NCI-H2227 (cell line): ENCODE data around the gene RPL32.
"Not testable (repeated sequence)": the region's sequence is repeated elsewhere in the genome, so short reads cannot be mapped to it uniquely, and the experiment has no call there.

Experiments
- DNase-seq: peaks from one replicate; lab custom pipeline; 2025; ENCODE audit not compliant: unreplicated experiment; lab: John Stamatoyannopoulos, UW

RPL32 gene

GRCh38 chr3:12810013-12810780, 31.2 kb downstream of the RPL32 start:
- peak; percentile 93 for DNase-seq

GRCh38 chr3:12809435-12809834, 31.9 kb downstream of the RPL32 start:
- DNase-seq: no peak

DNA sequence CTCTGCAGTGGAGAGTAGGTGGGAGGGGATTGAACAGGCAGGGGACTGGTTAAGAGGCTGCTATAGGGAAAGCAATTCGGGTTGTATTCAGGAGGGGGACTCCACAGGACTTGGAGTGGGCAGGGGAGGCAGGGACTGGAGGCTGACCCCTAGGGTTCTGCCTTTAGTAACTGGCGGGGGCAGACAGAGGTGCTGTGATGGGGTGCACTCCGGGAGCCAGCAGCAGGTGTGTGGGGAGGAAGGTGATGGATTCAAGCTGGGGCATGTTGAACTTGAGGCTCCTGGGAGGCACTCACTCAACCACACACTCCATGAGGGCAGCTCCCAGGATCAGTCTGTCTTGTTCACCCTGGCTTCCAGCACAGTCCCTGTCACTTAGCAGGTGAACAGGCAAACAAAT, 32.4 kb downstream of the RPL32 start:
- DNase-seq: no peak

- DNase-seq: no peak
These were observed 32.8 kb downstream of the RPL32 start for GRCh38 chr3:12808587-12808986.

DNA sequence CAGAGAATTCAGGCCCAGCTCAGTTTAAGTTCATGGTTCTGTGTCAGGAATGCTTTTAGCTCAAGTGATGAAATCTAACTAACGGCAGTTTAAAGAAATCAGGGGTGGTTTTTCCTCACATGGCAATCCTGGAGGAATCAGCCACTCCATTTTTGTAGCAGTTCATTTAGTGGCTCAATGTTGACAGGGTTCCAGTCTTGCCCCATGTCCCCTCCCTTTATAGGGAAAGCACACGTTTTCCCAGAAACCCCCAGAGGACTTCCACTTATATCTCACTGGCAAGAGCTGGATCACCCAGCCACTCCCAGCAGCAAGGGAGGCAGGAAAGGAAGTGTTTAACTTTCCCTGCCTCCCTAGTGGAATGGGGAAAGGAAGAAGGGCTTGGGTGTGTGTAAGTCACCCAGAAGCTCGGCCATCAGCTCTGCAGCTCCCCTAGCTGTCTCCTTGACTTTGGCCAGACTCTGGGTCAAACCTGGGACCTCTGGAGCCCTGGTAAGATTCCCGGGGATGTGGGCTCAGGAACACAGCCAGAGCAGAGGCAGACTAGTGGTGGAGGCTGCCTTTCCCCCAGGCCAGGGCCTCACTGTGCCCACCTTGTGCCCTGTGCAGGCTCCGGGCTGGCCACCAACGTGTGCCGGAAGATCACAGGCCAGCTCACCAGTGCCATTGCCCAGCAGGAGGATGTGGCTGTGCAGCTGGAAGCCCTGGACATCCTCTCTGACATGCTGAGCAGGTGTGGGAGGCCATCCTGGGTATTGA, 33.6 kb downstream of the RPL32 start:
- DNase-seq: no peak

DNA sequence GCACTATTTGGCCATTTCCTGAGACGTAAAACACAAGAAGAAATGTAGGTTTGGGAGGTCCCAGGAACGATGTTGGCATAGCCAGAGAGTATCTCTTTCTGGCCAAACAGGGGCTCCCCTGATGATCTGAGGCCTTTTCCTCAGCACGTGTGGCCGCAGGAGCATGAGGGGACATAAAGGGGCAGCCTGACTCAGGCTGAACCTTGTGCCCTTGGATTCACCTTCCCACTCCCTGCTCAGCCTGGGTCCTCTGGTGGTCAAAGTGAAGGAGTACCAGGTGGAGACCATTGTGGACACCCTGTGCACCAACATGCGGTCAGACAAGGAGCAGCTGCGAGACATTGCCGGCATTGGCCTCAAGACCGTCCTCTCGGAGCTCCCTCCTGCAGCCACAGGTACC, 34.3 kb downstream of the RPL32 start:
- no peak for DNase-seq

- DNase-seq: no peak
These were observed 38.0 kb downstream of the RPL32 start for GRCh38 chr3:12803371-12803770.

DNA sequence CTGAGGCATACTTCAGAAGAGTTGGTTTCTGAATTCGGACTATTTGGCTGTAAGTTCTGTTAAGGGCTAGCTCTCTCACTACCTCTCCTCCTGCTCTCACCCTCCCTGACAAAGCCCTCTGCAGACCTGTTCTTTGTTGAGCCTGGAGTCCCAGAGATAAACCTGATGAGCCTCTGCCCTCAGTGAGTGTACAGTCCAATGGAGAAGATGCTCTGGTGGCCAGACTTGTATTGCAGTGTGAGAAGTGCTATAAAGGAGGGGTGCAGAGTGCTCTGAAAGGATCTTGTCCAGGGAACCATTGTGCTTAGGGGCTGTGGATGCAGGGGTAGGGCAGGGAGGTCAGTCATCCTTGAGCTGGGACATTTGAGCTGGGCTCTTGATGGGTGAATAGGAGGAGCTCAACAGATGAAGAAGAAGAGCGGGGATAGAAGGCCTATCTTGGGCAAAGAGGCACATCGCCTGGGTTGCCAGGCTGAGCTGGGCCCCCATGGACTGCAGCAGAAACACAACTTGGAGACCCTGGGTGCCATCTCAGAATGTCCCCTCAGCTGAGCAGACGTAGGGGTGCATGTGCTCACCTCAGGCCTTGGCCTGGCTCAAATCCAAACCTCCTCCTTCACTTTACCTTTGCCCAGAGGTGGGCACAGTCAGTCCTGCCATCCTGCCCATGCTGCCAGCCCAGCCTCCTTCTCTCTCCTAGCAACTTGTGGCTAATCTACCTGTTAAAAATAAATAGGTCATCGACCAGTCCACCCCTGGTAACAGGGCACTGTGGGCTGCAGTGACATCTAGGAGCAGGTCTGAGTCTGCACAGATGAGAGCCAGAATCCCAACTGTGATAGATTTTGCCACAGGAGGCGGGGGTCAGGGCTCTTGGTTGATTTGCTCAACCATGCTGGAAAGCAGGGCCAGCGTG, 41.6 kb downstream of the RPL32 start:
- DNase-seq: no peak

DNA sequence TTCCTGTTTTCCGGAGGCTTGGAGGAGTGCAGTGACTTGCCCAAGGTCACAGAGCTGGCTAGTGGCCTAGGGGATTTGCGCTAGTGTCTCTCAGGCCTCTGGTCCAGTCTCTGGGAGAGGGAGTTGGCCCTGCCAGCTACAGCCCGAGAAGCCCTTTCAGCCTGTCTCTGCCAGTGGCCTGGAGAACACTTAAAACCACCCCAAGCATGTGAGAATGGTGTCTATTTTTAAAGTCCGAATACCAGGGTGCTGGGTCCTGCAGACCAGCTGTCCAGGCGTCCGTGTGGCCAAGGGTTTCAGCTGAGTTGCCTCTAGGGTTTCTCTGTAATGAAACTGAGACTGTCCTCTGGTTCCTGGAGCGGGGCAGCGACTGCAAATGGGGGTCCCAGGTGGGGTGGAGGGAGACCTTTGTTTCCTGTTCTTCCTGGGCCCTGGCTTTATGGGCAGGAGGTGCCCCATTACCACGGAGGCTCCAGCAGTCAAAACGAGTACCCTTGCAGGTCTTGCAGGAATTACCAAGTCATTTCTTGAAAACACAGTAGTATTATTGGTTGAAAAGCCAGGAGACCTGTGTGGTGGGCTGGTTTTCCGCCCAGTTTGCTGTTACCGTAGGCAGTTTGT, 42.7 kb downstream of the RPL32 start:
- DNase-seq: no peak

- DNase-seq: no peak
These were observed 43.3 kb downstream of the RPL32 start for GRCh38 chr3:12797892-12798558.

DNA sequence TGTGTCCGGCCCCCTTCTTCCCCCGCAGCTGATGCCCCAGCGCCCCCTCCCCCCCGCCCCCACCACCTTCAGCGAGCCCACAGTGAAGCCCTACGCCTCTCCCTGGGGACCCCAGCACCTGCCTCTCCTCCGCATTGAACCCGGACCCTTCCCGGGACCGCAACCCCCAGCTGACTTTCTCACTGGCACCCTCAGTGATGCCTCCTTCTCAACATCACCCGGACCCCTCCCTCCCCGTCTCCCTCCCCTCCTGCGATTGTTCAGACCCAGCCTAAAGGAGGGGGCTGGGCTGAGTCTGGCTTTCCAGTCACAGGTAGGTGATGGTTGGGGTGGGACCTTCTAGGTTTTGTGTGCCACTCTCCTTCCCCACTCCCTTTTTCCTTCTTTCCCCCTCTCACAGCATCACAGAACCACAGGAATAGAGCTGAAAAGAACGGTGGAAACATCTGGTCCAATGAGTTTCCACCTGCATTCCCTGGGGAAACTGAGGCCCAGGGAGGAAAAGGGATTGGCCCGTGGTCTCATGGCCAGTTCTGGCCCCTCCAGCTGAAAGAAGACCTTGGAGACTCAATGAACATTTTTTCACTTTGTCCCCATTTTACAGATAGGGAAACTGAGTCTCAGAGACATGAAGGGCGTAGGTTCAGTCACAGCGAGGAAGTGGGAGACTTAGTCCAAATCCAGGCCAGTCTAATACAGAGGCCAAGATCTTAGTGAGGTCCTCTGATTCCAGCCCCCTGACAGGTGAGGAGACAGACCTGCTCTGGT, 44.1 kb downstream of the RPL32 start:
- no peak for DNase-seq

DNA sequence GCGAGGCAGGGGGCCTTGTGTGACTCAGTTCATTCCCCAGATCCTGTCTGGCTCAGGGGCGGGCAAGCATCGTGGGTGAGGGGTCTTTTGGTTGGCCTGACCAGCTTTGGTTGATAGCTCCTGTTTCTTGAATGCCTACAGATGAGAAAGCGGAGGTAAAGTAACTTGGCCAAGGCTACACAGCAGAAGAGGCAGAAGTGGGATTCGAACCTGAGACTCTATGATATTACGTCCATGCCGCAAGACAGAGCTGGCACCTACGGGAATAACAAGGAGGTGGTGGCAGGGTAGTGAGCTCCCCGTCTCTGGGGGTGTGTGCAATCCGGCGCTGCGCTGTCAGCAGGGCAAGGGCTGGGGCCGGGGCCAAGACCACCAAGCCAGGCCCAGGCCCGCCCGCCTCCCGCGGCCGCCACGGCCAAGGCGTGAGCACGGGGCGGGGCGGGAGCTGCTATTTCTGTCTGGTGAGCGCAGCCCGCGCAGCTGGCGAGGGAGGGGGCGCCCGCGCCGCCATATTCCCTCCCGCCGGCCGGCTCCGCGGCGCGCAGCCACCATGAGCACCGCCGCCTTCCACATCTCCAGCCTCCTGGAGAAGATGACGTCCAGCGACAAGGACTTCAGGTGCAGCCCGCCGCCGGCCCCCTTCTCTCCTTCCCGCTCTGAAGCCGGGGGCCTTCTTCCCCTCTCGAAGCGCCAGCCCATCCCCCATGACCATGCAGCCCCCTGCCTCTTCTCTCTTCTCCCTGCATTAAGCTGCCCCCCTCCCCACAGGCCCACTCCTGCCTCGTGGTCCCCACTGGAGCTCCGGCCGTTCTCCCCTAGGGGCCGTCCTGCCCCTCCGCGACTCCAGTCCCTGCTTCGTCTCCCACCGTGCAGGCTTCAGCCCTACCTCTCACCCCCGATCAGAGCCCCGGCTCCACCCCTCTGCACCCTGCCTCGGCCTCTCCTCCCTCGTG, 44.9 kb downstream of the RPL32 start, which contains the start of gene CAND2:
CAND2 (plus strand) TSS at position 510 of the 953 bp plus-strand sequence; CDS start at position 551, 41 bp downstream.
- DNase-seq: peak; percentile 68

GRCh38 chr3:12793701-12794100, 47.7 kb downstream of the RPL32 start:
- DNase-seq: no peak

- DNase-seq: no peak
These were observed 49.9 kb downstream of the RPL32 start for GRCh38 chr3:12791430-12791829.

DNA sequence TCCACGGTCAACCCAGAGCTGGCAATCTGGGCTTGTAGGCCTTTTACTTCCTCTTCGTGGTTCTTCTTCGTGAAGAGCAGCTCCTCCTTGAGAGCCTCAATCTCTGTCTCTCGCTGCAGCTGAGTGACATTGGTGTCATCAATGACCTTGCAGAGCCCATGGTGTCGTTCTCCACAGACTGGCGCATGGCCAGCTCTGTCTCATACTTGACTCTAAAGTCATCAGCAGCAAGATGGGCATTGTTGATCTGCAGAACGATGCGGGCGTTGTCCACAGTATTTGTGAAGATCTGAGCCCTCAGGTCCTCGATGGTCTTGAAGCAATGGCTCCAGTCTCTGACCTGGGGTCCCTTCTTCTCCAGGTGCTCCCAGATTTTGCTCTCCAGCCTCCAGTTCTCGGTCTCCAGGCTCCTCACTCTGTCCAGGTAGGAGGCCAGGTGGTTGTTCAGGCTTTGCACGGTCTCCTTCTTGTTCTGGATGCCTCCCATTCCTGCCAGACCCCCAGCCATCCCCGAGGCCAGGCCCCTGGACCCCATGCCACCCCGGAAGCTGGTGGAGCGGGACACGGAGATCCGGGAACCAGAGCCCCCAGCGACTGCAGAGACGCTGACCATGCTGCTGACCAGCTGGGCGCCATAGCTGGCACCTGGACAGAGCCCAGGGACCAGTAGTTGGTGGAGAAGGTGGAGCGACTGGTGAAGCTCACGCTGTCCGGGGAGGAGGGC, 53.2 kb downstream of the RPL32 start:
- DNase-seq: not testable (repeated sequence)

GRCh38 chr3:12787346-12787745, 54.0 kb downstream of the RPL32 start:
- DNase-seq: not testable (repeated sequence)

DNA sequence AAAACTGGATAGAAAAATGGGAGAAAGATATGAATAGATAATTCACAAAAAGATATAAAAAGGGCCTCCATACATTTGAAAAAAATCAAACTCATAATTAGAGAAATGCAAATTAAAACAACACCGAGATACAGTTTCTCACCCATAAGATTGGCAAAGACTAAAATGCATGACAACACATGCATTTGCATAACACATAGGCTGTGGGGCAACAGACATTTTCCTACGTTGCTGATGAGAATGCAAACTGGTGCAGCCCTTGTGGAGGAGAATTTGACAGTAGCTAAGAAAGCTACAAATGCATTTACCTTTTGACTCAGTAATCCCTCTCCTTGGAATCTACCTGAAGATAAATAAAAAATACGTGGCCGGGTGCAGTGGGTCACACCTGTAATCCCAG, 56.3 kb downstream of the RPL32 start:
- DNase-seq: no peak
